HepG2 (cell line): ENCODE data around the gene PHRF1. TPM values are rescaled to one million over a fixed set of nuclear protein-coding genes. Genes with fewer than 3 reads are reported as not detected.

Experiments used
- ATAC-seq: fragments of 200-7000 bp; cut with Tn5 transposase; 3 replicates; pipeline ENCODE4 v1.9.1; 2020; ENCODE audit warnings: mild to moderate bottlenecking, moderate library complexity
- BruUV-seq: library from RNA; stranded (reverse); fragments of 400-500 nt; replicated peaks from 2 replicates; lab custom pipeline; 2021; lab: Mats Ljungman, UMichigan
- CTCF ChIA-PET: fragments of 300-600 bp; formaldehyde crosslinking; extraction: SDS; loops from one replicate; lab custom pipeline; 2021; ENCODE audit warnings: low total read pairs, inconsistent platforms, low intra/inter-chr PET ratio; lab: Yijun Ruan, JAX
- POLR2A ChIA-PET: fragments of 350-600 bp; sonication (Branson Sonifier 250); formaldehyde crosslinking; loops from one replicate; lab custom pipeline; 2020; ENCODE audit warnings: antibody characterized with exemption, inconsistent platforms; lab: Yijun Ruan, JAX
- DNase-seq: peaks from one replicate; pipeline ENCODE4 v3.0.0-alpha.2; 2015; ENCODE audit warnings: low spot score
- FAIRE-seq: peaks from 3 replicates; lab custom pipeline; 2011; peaks lifted over from hg19 to GRCh38; lab: Jason Lieb, UNC
- H2AFZ ChIP-seq: one replicate; pipeline ENCODE4 v1.6.1; 2011; ENCODE audit warnings: low read length, inconsistent platforms
- H3K27ac ChIP-seq: fragments of 300-600 bp; 3 replicates; pipeline ENCODE4 v1.8.0; 2011; ENCODE audit warnings: mixed run types, mild to moderate bottlenecking, mixed read lengths, low read length, inconsistent platforms; ENCODE audit not compliant: insufficient read depth; ENCODE audit errors: extremely low read length
- H3K27me3 ChIP-seq, 2 experiments: fragments of 200-600 bp in 1 of 2; 2 replicates in 1 of 2; 3 replicates in 1 of 2; pipeline versions ENCODE4 v1.6.0 to v1.8.0; 2011; ENCODE audit warnings: low read length in 2 of 2, mild to moderate bottlenecking in 2 of 2, moderate library complexity in 2 of 2, inconsistent platforms in 1 of 2; ENCODE audit not compliant: insufficient read depth in 2 of 2, control insufficient read depth in 1 of 2
- H3K36me3 ChIP-seq, 2 experiments: fragments of 200-600 bp in 1 of 2; replicated peaks in 1 of 2; 2 replicates in 1 of 2; 3 replicates in 1 of 2; pipeline versions ENCODE4 v1.5.1 to v1.8.0; 2011; ENCODE audit warnings: low read length in 2 of 2, inconsistent platforms in 1 of 2; ENCODE audit not compliant: insufficient read depth in 2 of 2, control insufficient read depth in 1 of 2
- H3K4me1 ChIP-seq: 2 replicates; pipeline ENCODE4 v1.5.1; 2012; ENCODE audit warnings: low read length, inconsistent platforms; ENCODE audit not compliant: insufficient read depth
- H3K4me2 ChIP-seq: 2 replicates; pipeline ENCODE4 v1.6.0; 2011; ENCODE audit warnings: low read depth, low read length, inconsistent platforms
- H3K4me3 ChIP-seq, 3 experiments: fragments of 200-600 bp in 1 of 3; sonication (generic), shearing (Covaris generic) in 1 of 3; replicated peaks in 1 of 3; 2 replicates each; pipeline ENCODE4 v1.5.1; 2011 to 2016; ENCODE audit warnings: low read length in 3 of 3, inconsistent platforms in 2 of 3, low read depth in 2 of 3, mild to moderate bottlenecking in 2 of 3, control low read depth in 1 of 3, mixed read lengths in 1 of 3; ENCODE audit not compliant: insufficient read depth in 1 of 3
- H3K79me2 ChIP-seq: one replicate; pipeline ENCODE4 v1.6.1; 2011; ENCODE audit warnings: low read length, inconsistent platforms; ENCODE audit not compliant: insufficient read depth
- H3K9ac ChIP-seq: 2 replicates; pipeline ENCODE4 v1.6.0; 2011; ENCODE audit warnings: mild to moderate bottlenecking, low read depth, low read length, inconsistent platforms; ENCODE audit not compliant: insufficient read depth
- H3K9me3 ChIP-seq: 2 replicates; pipeline ENCODE4 v1.5.1; 2012; ENCODE audit warnings: mild to moderate bottlenecking, low read length
- H4K20me1 ChIP-seq: 2 replicates; pipeline ENCODE4 v1.6.0; 2011; ENCODE audit warnings: inconsistent platforms, mild to moderate bottlenecking, low read length, moderate library complexity; ENCODE audit not compliant: insufficient read depth
- ARID5B ChIP-seq: IDR thresholded peaks from 2 replicates; pipeline ENCODE4 v1.4.0; 2020; ENCODE audit warnings: mild to moderate bottlenecking, missing genetic modification reagents
- DDIT3 ChIP-seq: sonication (generic); formaldehyde crosslinking; IDR thresholded peaks from 2 replicates; pipeline ENCODE4 v1.4.0; 2020; ENCODE audit warnings: mild to moderate bottlenecking, missing genetic modification reagents
- FOSL2 ChIP-seq: sonication (generic); formaldehyde crosslinking; IDR thresholded peaks from 2 replicates; pipeline ENCODE4 v1.4.0; 2020; ENCODE audit warnings: missing genetic modification reagents
- IRF2 ChIP-seq: IDR thresholded peaks from 2 replicates; pipeline ENCODE4 v1.6.1; 2018; ENCODE audit warnings: missing genetic modification reagents, missing compliant biosample characterization
- MAFF ChIP-seq: IDR thresholded peaks from 2 replicates; pipeline ENCODE4 v1.6.1; 2011; ENCODE audit warnings: low read depth, low read length, improper control_type of control experiment
- MAX ChIP-seq: IDR thresholded peaks from 2 replicates; pipeline ENCODE4 v1.6.1; 2012; ENCODE audit warnings: inconsistent platforms
- MEIS1 ChIP-seq: sonication (generic); formaldehyde crosslinking; IDR thresholded peaks from 2 replicates; pipeline ENCODE4 v1.9.0; 2021; ENCODE audit warnings: mild to moderate bottlenecking, missing genetic modification reagents, moderate library complexity, borderline replicate concordance
- PLSCR1 ChIP-seq: sonication (generic); formaldehyde crosslinking; IDR thresholded peaks from 2 replicates; pipeline ENCODE4 v1.5.0; 2020; ENCODE audit warnings: missing genetic modification reagents, mild to moderate bottlenecking, borderline replicate concordance
- ZFP37 ChIP-seq: sonication (generic); formaldehyde crosslinking; IDR thresholded peaks from 2 replicates; pipeline ENCODE4 v1.4.0; 2020; ENCODE audit warnings: missing genetic modification reagents, borderline replicate concordance
- ZKSCAN8 ChIP-seq: IDR thresholded peaks from 2 replicates; pipeline ENCODE4 v1.6.1; 2016; ENCODE audit warnings: borderline replicate concordance, missing genetic modification reagents, missing compliant biosample characterization
- ZNF556 ChIP-seq: sonication (generic); formaldehyde crosslinking; IDR thresholded peaks from 2 replicates; pipeline ENCODE4 v1.4.0; 2020; ENCODE audit warnings: mild to moderate bottlenecking, missing genetic modification reagents, borderline replicate concordance
- ZNF792 ChIP-seq: IDR thresholded peaks from 2 replicates; pipeline ENCODE4 v1.6.1; 2016
- ZNF891 ChIP-seq: sonication (generic); formaldehyde crosslinking; IDR thresholded peaks from 2 replicates; pipeline ENCODE4 v1.5.0; 2020; ENCODE audit warnings: mild to moderate bottlenecking, missing genetic modification reagents
- WGBS: methylation state at CpG from one replicate; pipeline ENCODE4 v1.1.6; 2017; ENCODE audit warnings: low lambda C conversion rate; 5-methylcytosine and 5-hydroxymethylcytosine counted together
- in situ Hi-C: cut with HindIII; loops from 2 replicates; pipeline ENCODE4 v1.10.0; 2017; ENCODE audit warnings: low pct_unique_long_range_greater_than_20kb; ENCODE audit not compliant: extremely low pct_ligation_motif_present
- intact Hi-C: fragments of 100-400 bp; cut with micrococcal nuclease; formaldehyde crosslinking; loops from one replicate; pipeline ENCODE4 v1.10.0; 2022; ENCODE audit not compliant: unreplicated experiment
- polyA plus RNA-seq, 8 experiments: library from polyadenylated mRNA; depleted of rRNA in 3 of 8; stranded (reverse) in 7 of 8; unstranded in 1 of 8; fragments of >200 nt; fragmentation: Illumina TruSeq in 4 of 8; extraction: Trizol in 4 of 8; gene quantifications; 2 replicates each; pipeline versions ENCODE4 v1.2.1 to v1.2.3, GENCODE V29; 2011 to 2016; ENCODE audit warnings: low read depth in 4 of 8, missing spikeins in 1 of 8, mixed read lengths in 1 of 8; ENCODE audit not compliant: insufficient read depth in 1 of 8
- total RNA-seq, 5 experiments: library from RNA; depleted of rRNA; stranded (reverse); fragments of >200 nt; fragmentation: Illumina TruSeq; extraction: Trizol; gene quantifications; 2 replicates each; pipeline ENCODE4 v1.2.3, GENCODE V29; 2016; ENCODE audit warnings: low read depth in 1 of 5
- TF ChIP-seq, protein P1 (sequence below): sonication (generic); formaldehyde crosslinking; IDR thresholded peaks from 2 replicates; pipeline ENCODE4 v1.4.0; 2020; ENCODE audit warnings: missing genetic modification reagents
- TF ChIP-seq, protein P2 (sequence below): sonication (generic); formaldehyde crosslinking; IDR thresholded peaks from 2 replicates; pipeline ENCODE4 v1.5.0; 2020; ENCODE audit warnings: mild to moderate bottlenecking, low read depth, missing genetic modification reagents, borderline replicate concordance

Gene PHRF1
- total and polyA plus RNA-seq, 2 of the 13 experiments (the other 11 are each of a cell fraction or from before 2014, with no cell fraction given): 8.2 to 16.7 TPM

- no TSS peak for BruUV-seq
- no peak within 1 kb of the TSS; the same call in 1 of the 2 replicates for H3K9ac ChIP-seq
- H4K20me1 ChIP-seq: no peaks in the 10 kb centered on the region; the same call in 1 of the 2 replicates
- 77% methylated on average over 77 of the region's 93 CpGs for WGBS
- FAIRE-seq (no peak), ATAC-seq (peak; percentile 63), DNase-seq (peak; percentile 81)
- H3K79me2 ChIP-seq: peaks cover 4% of the 10 kb centered on the region
- POLR2A ChIA-PET: no interaction called here
- CTCF ChIA-PET: no interaction called here
- in situ Hi-C loops: no loop called here
- intact Hi-C loops: no loop called here
- no peak within 1 kb of the TSS for H2AFZ ChIP-seq
- peaks cover 10 to 16% of the 10 kb centered on the region in 2 experiments; a peak in 4 of 5 replicates for H3K36me3 ChIP-seq
- H3K4me1 ChIP-seq: peaks cover 59% of the 10 kb centered on the region
- no peaks in the 10 kb centered on the region for H3K9me3 ChIP-seq
- peaks cover 5 to 20% of the 10 kb centered on the region in 2 experiments; a peak in 4 of 5 replicates for H3K27me3 ChIP-seq
- H3K4me2 ChIP-seq: peak within 1 kb of the TSS; percentile 94
- H3K27ac ChIP-seq: no peak within 1 kb of the TSS
- peak within 1 kb of the TSS; percentile 14 to 93 (median 68); a peak in 3 of 6 replicates for H3K4me3 ChIP-seq
- TF ChIP-seq FOSL2 (CRISPR knock-in tag) (no peak), MEIS1 (CRISPR knock-in tag) (no peak), IRF2 (no peak), ZNF891 (no peak), MAFF (no peak), ZKSCAN8 (no peak), ZNF792 (CRISPR knock-in tag) (no peak), ZNF556 (no peak), DDIT3 (no peak), ARID5B (CRISPR knock-in tag) (0 out of 2 replicates have a peak, but pooled peaks have one; percentile 21), PLSCR1 (CRISPR knock-in tag) (no peak), MAX (peak; percentile 79), ZFP37 (CRISPR knock-in tag) (no peak)
- TF ChIP-seq, protein P1, sequence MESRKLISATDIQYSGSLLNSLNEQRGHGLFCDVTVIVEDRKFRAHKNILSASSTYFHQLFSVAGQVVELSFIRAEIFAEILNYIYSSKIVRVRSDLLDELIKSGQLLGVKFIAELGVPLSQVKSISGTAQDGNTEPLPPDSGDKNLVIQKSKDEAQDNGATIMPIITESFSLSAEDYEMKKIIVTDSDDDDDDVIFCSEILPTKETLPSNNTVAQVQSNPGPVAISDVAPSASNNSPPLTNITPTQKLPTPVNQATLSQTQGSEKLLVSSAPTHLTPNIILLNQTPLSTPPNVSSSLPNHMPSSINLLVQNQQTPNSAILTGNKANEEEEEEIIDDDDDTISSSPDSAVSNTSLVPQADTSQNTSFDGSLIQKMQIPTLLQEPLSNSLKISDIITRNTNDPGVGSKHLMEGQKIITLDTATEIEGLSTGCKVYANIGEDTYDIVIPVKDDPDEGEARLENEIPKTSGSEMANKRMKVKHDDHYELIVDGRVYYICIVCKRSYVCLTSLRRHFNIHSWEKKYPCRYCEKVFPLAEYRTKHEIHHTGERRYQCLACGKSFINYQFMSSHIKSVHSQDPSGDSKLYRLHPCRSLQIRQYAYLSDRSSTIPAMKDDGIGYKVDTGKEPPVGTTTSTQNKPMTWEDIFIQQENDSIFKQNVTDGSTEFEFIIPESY (CRISPR knock-in tag): peak; percentile 93
- TF ChIP-seq, protein P2, sequence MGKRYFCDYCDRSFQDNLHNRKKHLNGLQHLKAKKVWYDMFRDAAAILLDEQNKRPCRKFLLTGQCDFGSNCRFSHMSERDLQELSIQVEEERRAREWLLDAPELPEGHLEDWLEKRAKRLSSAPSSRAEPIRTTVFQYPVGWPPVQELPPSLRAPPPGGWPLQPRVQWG (CRISPR knock-in tag): no peak
These were observed 39.2 kb upstream of the PHRF1 start, which contains the start of gene LRRC56 for GRCh38 chr11:536841-537621. Gene LRRC56 (plus strand): TSS chr11:537527. CDS start chr11:540685, 3,158 bp downstream.
